HepG2 (cell line): Measurements from ENCODE around the gene SETD1B. TPM values are rescaled to one million over a fixed set of nuclear protein-coding genes. Genes with fewer than 3 reads are reported as not detected.

ENCODE experiments used
- ATAC-seq: fragments of 200-7000 bp; cut with Tn5 transposase; 3 replicates; pipeline ENCODE4 v1.9.1; 2020; ENCODE audit warnings: mild to moderate bottlenecking, moderate library complexity
- BruUV-seq: library from RNA; stranded (reverse); fragments of 400-500 nt; replicated peaks from 2 replicates; lab custom pipeline; 2021; lab: Mats Ljungman, UMichigan
- CTCF ChIA-PET: fragments of 300-600 bp; formaldehyde crosslinking; extraction: SDS; loops from one replicate; lab custom pipeline; 2021; ENCODE audit warnings: low total read pairs, inconsistent platforms, low intra/inter-chr PET ratio; lab: Yijun Ruan, JAX
- POLR2A ChIA-PET: fragments of 350-600 bp; sonication (Branson Sonifier 250); formaldehyde crosslinking; loops from one replicate; lab custom pipeline; 2020; ENCODE audit warnings: antibody characterized with exemption, inconsistent platforms; lab: Yijun Ruan, JAX
- DNase-seq: peaks from one replicate; pipeline ENCODE4 v3.0.0-alpha.2; 2015; ENCODE audit warnings: low spot score
- FAIRE-seq: peaks from 3 replicates; lab custom pipeline; 2011; peaks lifted over from hg19 to GRCh38; lab: Jason Lieb, UNC
- H2AFZ ChIP-seq: one replicate; pipeline ENCODE4 v1.6.1; 2011; ENCODE audit warnings: low read length, inconsistent platforms
- H3K27ac ChIP-seq: fragments of 300-600 bp; 3 replicates; pipeline ENCODE4 v1.8.0; 2011; ENCODE audit warnings: mixed run types, mild to moderate bottlenecking, mixed read lengths, low read length, inconsistent platforms; ENCODE audit not compliant: insufficient read depth; ENCODE audit errors: extremely low read length
- H3K27me3 ChIP-seq, 2 experiments: fragments of 200-600 bp in 1 of 2; 2 replicates in 1 of 2; 3 replicates in 1 of 2; pipeline versions ENCODE4 v1.6.0 to v1.8.0; 2011; ENCODE audit warnings: low read length in 2 of 2, mild to moderate bottlenecking in 2 of 2, moderate library complexity in 2 of 2, inconsistent platforms in 1 of 2; ENCODE audit not compliant: insufficient read depth in 2 of 2, control insufficient read depth in 1 of 2
- H3K36me3 ChIP-seq, 2 experiments: fragments of 200-600 bp in 1 of 2; replicated peaks in 1 of 2; 2 replicates in 1 of 2; 3 replicates in 1 of 2; pipeline versions ENCODE4 v1.5.1 to v1.8.0; 2011; ENCODE audit warnings: low read length in 2 of 2, inconsistent platforms in 1 of 2; ENCODE audit not compliant: insufficient read depth in 2 of 2, control insufficient read depth in 1 of 2
- H3K4me1 ChIP-seq: 2 replicates; pipeline ENCODE4 v1.5.1; 2012; ENCODE audit warnings: low read length, inconsistent platforms; ENCODE audit not compliant: insufficient read depth
- H3K4me2 ChIP-seq: 2 replicates; pipeline ENCODE4 v1.6.0; 2011; ENCODE audit warnings: low read depth, low read length, inconsistent platforms
- H3K4me3 ChIP-seq, 3 experiments: fragments of 200-600 bp in 1 of 3; sonication (generic), shearing (Covaris generic) in 1 of 3; replicated peaks in 1 of 3; 2 replicates each; pipeline ENCODE4 v1.5.1; 2011 to 2016; ENCODE audit warnings: low read length in 3 of 3, inconsistent platforms in 2 of 3, low read depth in 2 of 3, mild to moderate bottlenecking in 2 of 3, control low read depth in 1 of 3, mixed read lengths in 1 of 3; ENCODE audit not compliant: insufficient read depth in 1 of 3
- H3K79me2 ChIP-seq: one replicate; pipeline ENCODE4 v1.6.1; 2011; ENCODE audit warnings: low read length, inconsistent platforms; ENCODE audit not compliant: insufficient read depth
- H3K9ac ChIP-seq: 2 replicates; pipeline ENCODE4 v1.6.0; 2011; ENCODE audit warnings: mild to moderate bottlenecking, low read depth, low read length, inconsistent platforms; ENCODE audit not compliant: insufficient read depth
- H3K9me3 ChIP-seq: 2 replicates; pipeline ENCODE4 v1.5.1; 2012; ENCODE audit warnings: mild to moderate bottlenecking, low read length
- H4K20me1 ChIP-seq: 2 replicates; pipeline ENCODE4 v1.6.0; 2011; ENCODE audit warnings: inconsistent platforms, mild to moderate bottlenecking, low read length, moderate library complexity; ENCODE audit not compliant: insufficient read depth
- ATM ChIP-seq: fragments of 450-650 bp; IDR thresholded peaks from 2 replicates; pipeline ENCODE4 v1.7.1; 2017; ENCODE audit warnings: mild to moderate bottlenecking, borderline replicate concordance
- KDM5A ChIP-seq: fragments of 200-600 bp; sonication (generic); IDR thresholded peaks from 2 replicates; pipeline ENCODE4 v1.7.0; 2018; ENCODE audit warnings: antibody characterized with exemption, mild to moderate bottlenecking, low read length, borderline replicate concordance
- RFXANK ChIP-seq: IDR thresholded peaks from 2 replicates; pipeline ENCODE4 v1.6.1; 2016
- SSRP1 ChIP-seq: IDR thresholded peaks from 2 replicates; pipeline ENCODE4 v1.6.1; 2016; ENCODE audit warnings: control low read depth
- SYNCRIP ChIP-seq: fragments of 200-400 bp; formaldehyde crosslinking; IDR thresholded peaks from 2 replicates; pipeline ENCODE4 v1.6.1; 2018; ENCODE audit warnings: mild to moderate bottlenecking, low read depth, low read length; ENCODE audit not compliant: insufficient read depth
- ZBTB4 ChIP-seq: sonication (generic); formaldehyde crosslinking; IDR thresholded peaks from 2 replicates; pipeline ENCODE4 v1.4.0; 2020; ENCODE audit warnings: missing genetic modification reagents, mild to moderate bottlenecking, borderline replicate concordance
- ZKSCAN1 ChIP-seq: fragments of 150-350 bp; IDR thresholded peaks from 2 replicates; pipeline ENCODE4 v1.6.1; 2014; ENCODE audit warnings: low read length
- ZNF556 ChIP-seq: sonication (generic); formaldehyde crosslinking; IDR thresholded peaks from 2 replicates; pipeline ENCODE4 v1.4.0; 2020; ENCODE audit warnings: mild to moderate bottlenecking, missing genetic modification reagents, borderline replicate concordance
- ZNF775 ChIP-seq: sonication (generic); formaldehyde crosslinking; IDR thresholded peaks from 2 replicates; pipeline ENCODE4 v1.4.0; 2020; ENCODE audit warnings: missing genetic modification reagents, mild to moderate bottlenecking, moderate library complexity, borderline replicate concordance
- WGBS: methylation state at CpG from one replicate; pipeline ENCODE4 v1.1.6; 2017; ENCODE audit warnings: low lambda C conversion rate; 5-methylcytosine and 5-hydroxymethylcytosine counted together
- in situ Hi-C: cut with HindIII; loops from 2 replicates; pipeline ENCODE4 v1.10.0; 2017; ENCODE audit warnings: low pct_unique_long_range_greater_than_20kb; ENCODE audit not compliant: extremely low pct_ligation_motif_present
- intact Hi-C: fragments of 100-400 bp; cut with micrococcal nuclease; formaldehyde crosslinking; loops from one replicate; pipeline ENCODE4 v1.10.0; 2022; ENCODE audit not compliant: unreplicated experiment
- polyA plus RNA-seq, 8 experiments: library from polyadenylated mRNA; depleted of rRNA in 3 of 8; stranded (reverse) in 7 of 8; unstranded in 1 of 8; fragments of >200 nt; fragmentation: Illumina TruSeq in 4 of 8; extraction: Trizol in 4 of 8; gene quantifications; 2 replicates each; pipeline versions ENCODE4 v1.2.1 to v1.2.3, GENCODE V29; 2011 to 2016; ENCODE audit warnings: low read depth in 4 of 8, missing spikeins in 1 of 8, mixed read lengths in 1 of 8; ENCODE audit not compliant: insufficient read depth in 1 of 8
- total RNA-seq, 5 experiments: library from RNA; depleted of rRNA; stranded (reverse); fragments of >200 nt; fragmentation: Illumina TruSeq; extraction: Trizol; gene quantifications; 2 replicates each; pipeline ENCODE4 v1.2.3, GENCODE V29; 2016; ENCODE audit warnings: low read depth in 1 of 5

Gene SETD1B
- total and polyA plus RNA-seq, 2 of the 13 experiments (the other 11 are each of a cell fraction or from before 2014, with no cell fraction given): 1.1 to 1.4 TPM

GRCh38 chr12:121831571-121832245 lies 27.9 kb downstream of the SETD1B start:
- no peaks in the 10 kb centered on the region for H3K79me2 ChIP-seq
- no peak for DNase-seq
- in situ Hi-C loops (no loop called here), intact Hi-C loops (no loop called here)
- ChIA-PET CTCF (no interaction called here), POLR2A (no interaction called here)
- no TSS peak for BruUV-seq
- H3K27ac ChIP-seq: no peak overlapping the region
- no peak for FAIRE-seq
- peaks cover 11% of the 10 kb centered on the region for H3K4me1 ChIP-seq
- no peak overlapping the region for H3K4me3 ChIP-seq
- H3K27me3 ChIP-seq: no peaks in the 10 kb centered on the region
- H2AFZ ChIP-seq: no peak overlapping the region
- TF ChIP-seq KDM5A: no peak
- no peak for TF ChIP-seq RFXANK (CRISPR knock-in tag)
- no peak for TF ChIP-seq ZKSCAN1
- TF ChIP-seq SYNCRIP: no peak
- no peak for TF ChIP-seq ZBTB4
- no peak for TF ChIP-seq ATM
- no peak for TF ChIP-seq SSRP1 (CRISPR knock-in tag)
- no peak for TF ChIP-seq ZNF775 (CRISPR knock-in tag)
- no peak for TF ChIP-seq ZNF556 (CRISPR knock-in tag)
- no peak for ATAC-seq
- peaks cover 19 to 38% of the 10 kb centered on the region in 2 experiments; a peak in 4 of 5 replicates for H3K36me3 ChIP-seq
- 97% methylated on average over 19 of the region's 19 CpGs for WGBS
- no peaks in the 10 kb centered on the region for H4K20me1 ChIP-seq
- H3K9ac ChIP-seq: no peak overlapping the region
- no peak overlapping the region for H3K4me2 ChIP-seq
- no peaks in the 10 kb centered on the region for H3K9me3 ChIP-seq
